ENCODE data around the gene CGB8.
"Not testable (repeated sequence)": the region's sequence is repeated elsewhere in the genome, so short reads cannot be mapped to it uniquely, and the experiment has no call there.

Gene CGB8

GRCh38 chr19:49064768-49065611 is 16.1 kb upstream of the CGB8 start, which contains the start of gene NTF4:
TSS of gene NTF4 (minus strand) at chr19:49064818. CDS start at chr19:49061997, 2,821 bp downstream.
- no peak for DNase-seq

GRCh38 chr19:49064029-49064629 is 15.2 kb upstream of the CGB8 start:
- no peak for DNase-seq

- no peak for DNase-seq
These were observed 12.5 kb upstream of the CGB8 start for GRCh38 chr19:49061445-49061844.

- no peak for DNase-seq
These were observed 12.1 kb upstream of the CGB8 start for GRCh38 chr19:49061000-49061399.

- no peak for DNase-seq
These were observed 10.1 kb upstream of the CGB8 start for GRCh38 chr19:49059053-49059452.

- no peak for DNase-seq
These were observed 9.7 kb upstream of the CGB8 start for GRCh38 chr19:49058562-49058961.

GRCh38 chr19:49057636-49058234 is 8.8 kb upstream of the CGB8 start, which contains the start of gene CGB7:
TSS of gene CGB7 (minus strand) at chr19:49057749. CDS start at chr19:49055375, 2,374 bp downstream.
- no peak for DNase-seq

- DNase-seq, result not testable (repeated sequence)
These were observed 8.1 kb upstream of the CGB8 start for GRCh38 chr19:49056902-49057596.

GRCh38 chr19:49056101-49056901 is 7.4 kb upstream of the CGB8 start:
- peak; percentile 12 to 26 for DNase-seq

GRCh38 chr19:49050376-49051033 is 1.6 kb upstream of the CGB8 start:
- not testable (repeated sequence) for DNase-seq

GRCh38 chr19:49049834-49050233 is 923 bp upstream of the CGB8 start:
- DNase-seq, result not testable (repeated sequence)

GRCh38 chr19:49043548-49043947 is 5.4 kb downstream of the CGB8 start, which contains the start of gene CGB5:
TSS of gene CGB5 (plus strand) at chr19:49043848. CDS start at chr19:49044210, 362 bp downstream.
- DNase-seq, result not testable (repeated sequence)

- not testable (repeated sequence) for DNase-seq
These were observed 6.2 kb downstream of the CGB8 start for GRCh38 chr19:49042666-49043065.

- no peak for DNase-seq
These were observed 6.7 kb downstream of the CGB8 start for GRCh38 chr19:49042177-49042576.

- not testable (repeated sequence) for DNase-seq
These were observed 9.2 kb downstream of the CGB8 start for GRCh38 chr19:49039736-49040135.

GRCh38 chr19:49038557-49039276 is 10.2 kb downstream of the CGB8 start:
- not testable (repeated sequence) for DNase-seq

- DNase-seq, result not testable (repeated sequence)
These were observed 10.8 kb downstream of the CGB8 start for GRCh38 chr19:49038111-49038510.

GRCh38 chr19:49036815-49037214 is 12.1 kb downstream of the CGB8 start, which contains the start of gene CGB1:
TSS of gene CGB1 (minus strand) at chr19:49036895. CDS start at chr19:49036711, 184 bp downstream.
- not testable (repeated sequence) for DNase-seq

- DNase-seq, result not testable (repeated sequence)
These were observed 17.1 kb downstream of the CGB8 start, which contains the start of gene CGB2 for GRCh38 chr19:49031642-49032301. TSS of gene CGB2 (plus strand) at chr19:49031890. CDS start at chr19:49032096, 206 bp downstream.

GRCh38 chr19:49030323-49030722 is 18.6 kb downstream of the CGB8 start:
- DNase-seq, result not testable (repeated sequence)
